Endothelial cell of umbilical vein (primary cell): ENCODE data around the gene WNT4.

Experiments
- CTCF ChIP-seq, 2 donors: IDR thresholded peaks; 1 replicate in 1 of 2; 2 replicates in 1 of 2; pipeline ENCODE4 v1.5.1; 2011; ENCODE audit warnings: low read length in 2 of 2, mild to moderate bottlenecking in 2 of 2, moderate library complexity in 2 of 2, control low read depth in 1 of 2, inconsistent platforms in 1 of 2, low read depth in 1 of 2; ENCODE audit not compliant: insufficient read depth in 1 of 2; ENCODE audit errors: extremely low read depth in 1 of 2
- EZH2 ChIP-seq: IDR thresholded peaks from 2 replicates; pipeline ENCODE4 v1.6.1; 2012; ENCODE audit warnings: borderline replicate concordance, low read depth, mild to moderate bottlenecking, moderate library complexity, low read length, inconsistent platforms; ENCODE audit not compliant: severe bottlenecking
- GATA2 ChIP-seq: IDR thresholded peaks from 2 replicates; pipeline ENCODE4 v1.7.0; 2011; ENCODE audit warnings: low read depth, mild to moderate bottlenecking, moderate library complexity, mixed read lengths, low read length; ENCODE audit not compliant: insufficient read length, insufficient read depth
- JUN ChIP-seq: IDR thresholded peaks from 2 replicates; pipeline ENCODE4 v1.6.1; 2011; ENCODE audit warnings: borderline replicate concordance, low read depth; ENCODE audit not compliant: insufficient read length, insufficient read depth
- MAX ChIP-seq: IDR thresholded peaks from 2 replicates; pipeline ENCODE4 v1.6.1; 2011; ENCODE audit not compliant: insufficient read depth, insufficient read length
- MYC ChIP-seq: IDR thresholded peaks from one replicate; pipeline ENCODE4 v1.6.1; 2011; ENCODE audit warnings: mild to moderate bottlenecking, low read depth, low read length
- POLR2A ChIP-seq: IDR thresholded peaks from 2 replicates; pipeline ENCODE4 v1.6.1; 2012; ENCODE audit warnings: low read depth, mild to moderate bottlenecking, control low read depth, low read length
- POLR2AphosphoS5 ChIP-seq: IDR thresholded peaks from 2 replicates; pipeline ENCODE4 v1.6.1; 2012; ENCODE audit warnings: low read depth, mild to moderate bottlenecking, control low read depth, low read length, moderate library complexity; ENCODE audit not compliant: insufficient read depth

- TF ChIP-seq POLR2AphosphoS5: no peak
- TF ChIP-seq CTCF (IDR thresholded peaks at IDR 0.05; ENCODE audit: extremely low read depth in 1 of 2, insufficient read depth in 1 of 2, low read depth in 1 of 2, low read length in 2 of 2): no peak
- TF ChIP-seq EZH2: no peak
- no peak for TF ChIP-seq JUN
- TF ChIP-seq POLR2A: no peak
- TF ChIP-seq GATA2: no peak
- TF ChIP-seq MAX: no peak
- TF ChIP-seq MYC: no peak
Observed at GRCh38 chr1:22182715-22183114, 39.8 kb upstream of the WNT4 start.
